NCI-H146 treated with DMSO at 0.1 percent for 48 hours (cell line): ENCODE results near the gene CST5.
"Not testable (repeated sequence)": the region's sequence is repeated elsewhere in the genome, so short reads cannot be mapped to it uniquely, and the experiment has no call there.

Experiments used
- DNase-seq: peaks from one replicate; lab custom pipeline; 2025; ENCODE audit not compliant: unreplicated experiment; lab: John Stamatoyannopoulos, UW

The CST5 gene

DNA sequence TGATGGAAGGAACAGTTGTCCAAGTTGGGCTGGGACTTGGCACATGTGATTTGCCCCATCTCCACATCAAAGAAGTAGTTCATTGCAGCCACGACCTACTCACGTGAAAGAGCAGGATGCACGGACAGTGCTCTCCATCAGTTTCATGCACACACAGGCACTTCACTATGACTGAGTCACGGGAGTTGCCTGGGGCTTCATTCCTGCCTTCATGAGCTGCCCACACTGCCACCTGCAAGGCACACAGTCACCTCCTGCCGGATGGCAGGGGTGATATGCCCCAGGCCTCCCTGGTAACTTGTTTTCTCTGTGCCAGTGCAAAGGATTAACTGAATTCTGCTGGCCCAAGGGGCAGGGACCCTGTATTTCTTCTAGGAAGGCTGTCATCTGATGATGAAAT is 22.8 kb downstream of the CST5 start:
- DNase-seq, result no peak

DNA sequence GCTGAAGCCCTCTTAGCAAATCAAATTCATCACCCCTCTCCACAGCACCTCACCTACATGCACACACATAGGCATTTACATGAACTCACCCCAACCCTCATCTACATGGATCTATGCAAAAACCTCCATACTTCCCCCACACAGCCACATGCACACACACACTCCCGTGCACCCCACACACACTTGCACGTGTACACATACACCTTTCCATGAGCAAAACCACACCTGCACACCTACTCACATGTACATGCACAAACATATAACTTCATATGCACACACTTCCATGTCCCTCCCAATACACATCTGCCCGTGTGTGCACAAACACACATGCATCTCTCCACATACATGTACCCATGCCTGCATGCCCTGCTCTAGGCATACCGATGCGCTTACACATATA is 23.3 kb downstream of the CST5 start:
- no peak for DNase-seq

- no peak for DNase-seq
Measured at GRCh38 chr20:23841693-23842092, 37.9 kb downstream of the CST5 start.

- no peak for DNase-seq
Measured at GRCh38 chr20:23835716-23836115, 43.8 kb downstream of the CST5 start.

GRCh38 chr20:23832775-23833513 is 46.6 kb downstream of the CST5 start:
- no peak for DNase-seq

- not testable (repeated sequence) for DNase-seq
Measured at GRCh38 chr20:23831961-23832360, 47.6 kb downstream of the CST5 start.

GRCh38 chr20:23826541-23827021 is 53.0 kb downstream of the CST5 start, which contains the start of gene CST2:
Gene CST2, minus strand, starts transcription at chr20:23826729. Its CDS starts 69 bp downstream, at chr20:23826660.
- DNase-seq, result no peak
